Neural cell (in vitro differentiated cells): ENCODE results near the gene TIMM17A. TPM values are rescaled to one million over a fixed set of nuclear protein-coding genes. Genes with fewer than 3 reads are reported as not detected.
"Not testable (repeated sequence)": the region's sequence is repeated elsewhere in the genome, so short reads cannot be mapped to it uniquely, and the experiment has no call there.

Source experiments
- H2AFZ ChIP-seq: fragments of 200-600, 300-800 bp; sonication (generic), shearing (Covaris generic); 2 replicates; pipeline ENCODE4 v1.6.0; 2014; ENCODE audit warnings: low read depth, mild to moderate bottlenecking, antibody characterized with exemption, low read length, moderate library complexity
- H3F3A ChIP-seq: fragments of 200-600 bp; shearing (Covaris generic); 2 replicates; pipeline ENCODE4 v1.6.1; 2016; ENCODE audit warnings: mild to moderate bottlenecking, moderate library complexity, mixed read lengths, antibody characterized with exemption, low read length; ENCODE audit not compliant: insufficient read depth, poor library complexity, severe bottlenecking
- H3K27ac ChIP-seq: fragments of 200-600, 300-800 bp; sonication (generic), shearing (Covaris generic); 2 replicates; pipeline ENCODE4 v1.5.1; 2014; ENCODE audit warnings: mild to moderate bottlenecking, low read length, moderate library complexity
- H3K27me3 ChIP-seq: fragments of 300-800, 200-600 bp; sonication (generic), shearing (Covaris generic); 2 replicates; pipeline ENCODE4 v1.6.0; 2014; ENCODE audit warnings: mild to moderate bottlenecking, low read depth, low read length, moderate library complexity; ENCODE audit not compliant: insufficient read depth
- H3K36me3 ChIP-seq: fragments of 300-800, 200-600 bp; sonication (generic), shearing (Covaris generic); 2 replicates; pipeline ENCODE4 v1.5.1; 2014; ENCODE audit warnings: mild to moderate bottlenecking, antibody characterized with exemption, low read length, moderate library complexity; ENCODE audit not compliant: insufficient read depth
- H3K4me2 ChIP-seq: fragments of 300-800, 200-600 bp; sonication (generic), shearing (Covaris generic); 2 replicates; pipeline ENCODE4 v1.6.0; 2014; ENCODE audit warnings: mild to moderate bottlenecking, low read length
- H3K4me3 ChIP-seq: fragments of 300-800, 200-600 bp; sonication (generic), shearing (Covaris generic); 2 replicates; pipeline ENCODE4 v1.5.1; 2014; ENCODE audit warnings: mild to moderate bottlenecking, low read length, moderate library complexity
- H3K79me2 ChIP-seq: fragments of 200-600 bp; shearing (Covaris generic); replicated peaks from 2 replicates; pipeline ENCODE4 v1.6.0; 2014; ENCODE audit warnings: mild to moderate bottlenecking, low read length, moderate library complexity; ENCODE audit not compliant: insufficient read depth
- H3K9ac ChIP-seq: fragments of 300-800, 200-600 bp; sonication (generic), shearing (Covaris generic); 2 replicates; pipeline ENCODE4 v1.6.1; 2016; ENCODE audit warnings: mild to moderate bottlenecking, low read length, mixed read lengths
- H3K9me2 ChIP-seq: fragments of 200-600 bp; shearing (Covaris generic); 2 replicates; pipeline ENCODE4 v1.6.1; 2016; ENCODE audit warnings: mild to moderate bottlenecking, low read length, mixed read lengths; ENCODE audit not compliant: insufficient read depth
- H3K9me3 ChIP-seq: fragments of 200-600, 300-800 bp; sonication (generic), shearing (Covaris generic); 2 replicates; pipeline ENCODE4 v1.6.1; 2016; ENCODE audit warnings: mild to moderate bottlenecking, mixed run types, low read length, moderate library complexity, mixed read lengths
- H4K20me1 ChIP-seq: fragments of 200-600 bp; shearing (Covaris generic); 2 replicates; pipeline ENCODE4 v1.6.1; 2016; ENCODE audit warnings: mild to moderate bottlenecking, mixed run types; ENCODE audit not compliant: insufficient read depth
- CTCF ChIP-seq: fragments of 450-650 bp; IDR thresholded peaks from 2 replicates; pipeline ENCODE4 v1.5.1; 2014; ENCODE audit warnings: antibody characterized with exemption, mild to moderate bottlenecking, moderate library complexity; ENCODE audit not compliant: poor library complexity, severe bottlenecking
- EP300 ChIP-seq: fragments of 450-650 bp; conservative IDR thresholded peaks from 2 replicates; pipeline ENCODE4 v1.6.1; 2014; ENCODE audit warnings: antibody characterized with exemption, mild to moderate bottlenecking, moderate library complexity; ENCODE audit not compliant: poor library complexity, severe bottlenecking
- MXI1 ChIP-seq: fragments of 450-650 bp; conservative IDR thresholded peaks from 2 replicates; pipeline ENCODE4 v1.6.1; 2014; ENCODE audit warnings: antibody characterized with exemption, mild to moderate bottlenecking; ENCODE audit not compliant: poor library complexity, severe bottlenecking
- RAD21 ChIP-seq: fragments of 450-650 bp; conservative IDR thresholded peaks from 2 replicates; pipeline ENCODE4 v1.6.1; 2014; ENCODE audit warnings: antibody characterized with exemption, mild to moderate bottlenecking, moderate library complexity
- REST ChIP-seq: IDR thresholded peaks from 2 replicates; pipeline ENCODE4 v1.6.1; 2012; ENCODE audit warnings: borderline replicate concordance
- SMC3 ChIP-seq: fragments of 450-650 bp; conservative IDR thresholded peaks from 2 replicates; pipeline ENCODE4 v1.6.1; 2014; ENCODE audit warnings: antibody characterized with exemption, mild to moderate bottlenecking, moderate library complexity; ENCODE audit not compliant: poor library complexity
- TAF1 ChIP-seq: IDR thresholded peaks from 2 replicates; pipeline ENCODE4 v1.6.1; 2012; ENCODE audit warnings: low read depth
- polyA plus RNA-seq: library from polyadenylated mRNA; depleted of rRNA; stranded (reverse); fragments of >200 nt; gene quantifications from 2 replicates; pipeline ENCODE4 v1.2.3, GENCODE V29; 2014

Gene TIMM17A
- polyA plus RNA-seq, 1 donor from 2014 or later, result 91.7 TPM

GRCh38 chr1:201939148-201939547 lies 16.2 kb upstream of the TIMM17A start:
- no peaks in the 10 kb centered on the region for H3K79me2 ChIP-seq
- H3K27me3 ChIP-seq, result no peaks in the 10 kb centered on the region
- no peaks in the 10 kb centered on the region for H3K9me3 ChIP-seq
- H3K4me3 ChIP-seq, result no peak overlapping the region
- peak overlapping the region; percentile 28 for H3K27ac ChIP-seq
- TF ChIP-seq RAD21 (no peak), EP300 (no peak), MXI1 (no peak)
- no peaks in the 10 kb centered on the region for H3K9me2 ChIP-seq
- H3K9ac ChIP-seq, result no peak overlapping the region
- H3F3A ChIP-seq, result no peaks in the 10 kb centered on the region
- no peak overlapping the region for H3K4me2 ChIP-seq
- no peaks in the 10 kb centered on the region for H4K20me1 ChIP-seq
- H3K36me3 ChIP-seq, result no peaks in the 10 kb centered on the region
- no peak overlapping the region for H2AFZ ChIP-seq

- Histone ChIP-seq H3K9me3 (no peaks in the 10 kb centered on the region), H3K9me2 (no peaks in the 10 kb centered on the region), H3K9ac (no peak overlapping the region), H3K27ac (peak overlapping the region; percentile 28), H3K79me2 (no peaks in the 10 kb centered on the region), H3K4me3 (no peak overlapping the region), H3K4me2 (no peak overlapping the region), H3K36me3 (no peaks in the 10 kb centered on the region), H3K27me3 (no peaks in the 10 kb centered on the region), H2AFZ (no peak overlapping the region), H4K20me1 (no peaks in the 10 kb centered on the region), H3F3A (no peaks in the 10 kb centered on the region)
- TF ChIP-seq CTCF (no peak), RAD21 (no peak), REST (no peak), SMC3 (no peak), TAF1 (no peak)
Observed at GRCh38 chr1:201939574-201939973, 15.7 kb upstream of the TIMM17A start.

GRCh38 chr1:201940316-201940715 lies 15.0 kb upstream of the TIMM17A start:
- H3K9me2 ChIP-seq, H3K79me2 ChIP-seq, H2AFZ ChIP-seq, H3K27ac ChIP-seq, H3K4me2 ChIP-seq, H3K9ac ChIP-seq, H3K4me3 ChIP-seq, H3K9me3 ChIP-seq, H3K27me3 ChIP-seq, H3F3A ChIP-seq, H3K36me3 ChIP-seq, H4K20me1 ChIP-seq: not testable (repeated sequence)
